SK-N-SH treated with all-trans-retinoic acid at 6 μM for 48 hours (cell line): ENCODE data around the gene CIAO2A.

Experiments used
- ATAC-seq: fragments of 200-7000 bp; cut with Tn5 transposase; 3 replicates; pipeline ENCODE4 v1.9.1; 2020; ENCODE audit warnings: mild to moderate bottlenecking, moderate library complexity
- ARNTL ChIP-seq: fragments of 450-650 bp; formaldehyde crosslinking; IDR thresholded peaks from 2 replicates; pipeline ENCODE4 v1.5.0; 2020; ENCODE audit warnings: low read depth, mild to moderate bottlenecking, moderate library complexity, borderline replicate concordance
- BACH2 ChIP-seq: fragments of 250-450 bp; sonication (Bioruptor Pico); IDR thresholded peaks from 2 replicates; pipeline ENCODE4 v1.9.0; 2021; ENCODE audit warnings: mild to moderate bottlenecking, borderline replicate concordance
- CSDC2 ChIP-seq: fragments of 250-450 bp; sonication (Bioruptor Pico); IDR thresholded peaks from 2 replicates; pipeline ENCODE4 v1.5.0; 2020; ENCODE audit warnings: mild to moderate bottlenecking, moderate library complexity
- CSRNP3 ChIP-seq: fragments of 250-450 bp; sonication (Bioruptor Pico); IDR thresholded peaks from 2 replicates; pipeline ENCODE4 v1.5.1; 2021; ENCODE audit warnings: mild to moderate bottlenecking, moderate library complexity
- ESRRG ChIP-seq: fragments of 250-450 bp; sonication (Bioruptor Pico); IDR thresholded peaks from 2 replicates; pipeline ENCODE4 v1.6.1; 2021; ENCODE audit warnings: mild to moderate bottlenecking
- GLIS3 ChIP-seq: fragments of 250-450 bp; sonication (Bioruptor Pico); IDR thresholded peaks from 2 replicates; pipeline ENCODE4 v1.5.0; 2020; ENCODE audit warnings: mild to moderate bottlenecking, moderate library complexity
- ISL1 ChIP-seq: fragments of 250-450 bp; sonication (Bioruptor Pico); IDR thresholded peaks from 2 replicates; pipeline ENCODE4 v2.1.2; 2022; ENCODE audit warnings: mild to moderate bottlenecking, moderate library complexity
- OSR1 ChIP-seq: fragments of 250-450 bp; sonication (Bioruptor Pico); IDR thresholded peaks from 2 replicates; pipeline ENCODE4 v1.8.0; 2022; ENCODE audit warnings: moderate library complexity, mild to moderate bottlenecking, inconsistent platforms
- PATZ1 ChIP-seq: fragments of 250-450 bp; sonication (Bioruptor Pico); IDR thresholded peaks from 2 replicates; pipeline ENCODE4 v1.8.0; 2020; ENCODE audit warnings: mild to moderate bottlenecking, moderate library complexity, borderline replicate concordance
- POU6F1 ChIP-seq: fragments of 250-450 bp; sonication (Bioruptor Pico); IDR thresholded peaks from 2 replicates; pipeline ENCODE4 v1.8.0; 2021; ENCODE audit warnings: low read depth, mild to moderate bottlenecking, moderate library complexity, borderline replicate concordance
- PPARA ChIP-seq: fragments of 250-450 bp; sonication (Bioruptor Pico); IDR thresholded peaks from 2 replicates; pipeline ENCODE4 v1.5.0; 2020; ENCODE audit warnings: mild to moderate bottlenecking, borderline replicate concordance
- RARB ChIP-seq: fragments of 250-450 bp; sonication (Bioruptor Pico); IDR thresholded peaks from 2 replicates; pipeline ENCODE4 v1.8.0; 2021; ENCODE audit warnings: mild to moderate bottlenecking, moderate library complexity
- SNAI2 ChIP-seq: fragments of 250-450 bp; sonication (Bioruptor Pico); IDR thresholded peaks from 2 replicates; pipeline ENCODE4 v1.5.0; 2020; ENCODE audit warnings: mild to moderate bottlenecking, moderate library complexity
- TCF4 ChIP-seq: fragments of 250-450 bp; sonication (Bioruptor Pico); IDR thresholded peaks from 2 replicates; pipeline ENCODE4 v1.8.0; 2021; ENCODE audit warnings: mild to moderate bottlenecking, moderate library complexity, borderline replicate concordance
- TOX ChIP-seq: fragments of 250-450 bp; sonication (Bioruptor Pico); IDR thresholded peaks from 2 replicates; pipeline ENCODE4 v1.8.0; 2021; ENCODE audit warnings: mild to moderate bottlenecking, moderate library complexity, borderline replicate concordance
- TSHZ2 ChIP-seq: fragments of 250-450 bp; sonication (Bioruptor Pico); IDR thresholded peaks from 2 replicates; pipeline ENCODE4 v1.5.0; 2020; ENCODE audit warnings: mild to moderate bottlenecking, moderate library complexity
- ZC3H10 ChIP-seq: fragments of 250-450 bp; sonication (Bioruptor Pico); IDR thresholded peaks from 2 replicates; pipeline ENCODE4 v1.5.1; 2021; ENCODE audit warnings: mild to moderate bottlenecking, moderate library complexity
- ZFP3 ChIP-seq: fragments of 250-450 bp; sonication (Bioruptor Pico); IDR thresholded peaks from 2 replicates; pipeline ENCODE4 v1.5.0; 2020; ENCODE audit warnings: mild to moderate bottlenecking, moderate library complexity
- ZFP30 ChIP-seq: fragments of 450-650 bp; formaldehyde crosslinking; IDR thresholded peaks from 2 replicates; pipeline ENCODE4 v1.5.0; 2022; ENCODE audit warnings: mild to moderate bottlenecking, moderate library complexity
- ZNF565 ChIP-seq: fragments of 450-650 bp; formaldehyde crosslinking; conservative IDR thresholded peaks from 2 replicates; pipeline ENCODE4 v1.5.0; 2020; ENCODE audit warnings: low read depth, mild to moderate bottlenecking, moderate library complexity
- ZNF70 ChIP-seq: fragments of 450-650 bp; formaldehyde crosslinking; IDR thresholded peaks from 2 replicates; pipeline ENCODE4 v1.5.0; 2020; ENCODE audit warnings: mild to moderate bottlenecking, moderate library complexity
- ZNF8 ChIP-seq: fragments of 450-650 bp; formaldehyde crosslinking; IDR thresholded peaks from 2 replicates; pipeline ENCODE4 v1.5.0; 2020; ENCODE audit warnings: mild to moderate bottlenecking, moderate library complexity

CIAO2A gene

GRCh38 chr15:64131547-64131946 is 37.9 kb upstream of the CIAO2A start:
- TF ChIP-seq TOX (CRISPR knock-in tag) (no peak), ARNTL (no peak), TSHZ2 (no peak), CSRNP3 (no peak), ZC3H10 (CRISPR knock-in tag) (no peak)
- TF ChIP-seq, all 23 proteins: peak for 0
- ATAC-seq = no peak

GRCh38 chr15:64130159-64130558 is 36.5 kb upstream of the CIAO2A start:
- no peak for ATAC-seq
- TF ChIP-seq ZC3H10 (CRISPR knock-in tag) (no peak), ZNF8 (CRISPR knock-in tag) (no peak), PATZ1 (no peak), ZNF70 (CRISPR knock-in tag) (no peak), CSDC2 (CRISPR knock-in tag) (no peak), ESRRG (no peak), ZFP30 (CRISPR knock-in tag) (no peak), CSRNP3 (no peak), PPARA (CRISPR knock-in tag) (no peak), RARB (CRISPR knock-in tag) (no peak), TOX (CRISPR knock-in tag) (no peak), POU6F1 (CRISPR knock-in tag) (no peak), ARNTL (no peak), ZFP3 (CRISPR knock-in tag) (no peak), ZNF565 (CRISPR knock-in tag) (no peak), SNAI2 (CRISPR knock-in tag) (no peak), BACH2 (CRISPR knock-in tag) (no peak), OSR1 (CRISPR knock-in tag) (no peak), ISL1 (CRISPR knock-in tag) (no peak), GLIS3 (no peak)

GRCh38 chr15:64127521-64128270 is 34.1 kb upstream of the CIAO2A start:
- ATAC-seq = no peak
- TF ChIP-seq TSHZ2 (no peak), PATZ1 (no peak), TCF4 (no peak), ZNF565 (CRISPR knock-in tag) (no peak), OSR1 (CRISPR knock-in tag) (no peak), SNAI2 (CRISPR knock-in tag) (no peak), RARB (CRISPR knock-in tag) (no peak), GLIS3 (no peak), ZC3H10 (CRISPR knock-in tag) (no peak), BACH2 (CRISPR knock-in tag) (no peak), ZNF8 (CRISPR knock-in tag) (no peak), ZFP30 (CRISPR knock-in tag) (no peak), ZNF70 (CRISPR knock-in tag) (no peak)
